HepG2 (cell line): Measurements from ENCODE around the gene HSPB6. TPM values are rescaled to one million over a fixed set of nuclear protein-coding genes. Genes with fewer than 3 reads are reported as not detected.

ENCODE experiments used
- ARID4A ChIP-seq: sonication (generic); formaldehyde crosslinking; IDR thresholded peaks from 2 replicates; pipeline ENCODE4 v1.5.0; 2020; ENCODE audit warnings: mild to moderate bottlenecking, missing genetic modification reagents, borderline replicate concordance
- BORCS8-MEF2B ChIP-seq: sonication (generic); formaldehyde crosslinking; IDR thresholded peaks from 2 replicates; pipeline ENCODE4 v1.8.0; 2022; ENCODE audit warnings: mild to moderate bottlenecking, missing genetic modification reagents
- GABPB1 ChIP-seq: IDR thresholded peaks from 2 replicates; pipeline ENCODE4 v1.6.1; 2016; ENCODE audit warnings: mild to moderate bottlenecking, missing genetic modification reagents, moderate library complexity, missing compliant biosample characterization
- GPBP1L1 ChIP-seq: sonication (generic); formaldehyde crosslinking; IDR thresholded peaks from 2 replicates; pipeline ENCODE4 v1.5.0; 2020; ENCODE audit warnings: mild to moderate bottlenecking, missing genetic modification reagents
- IRF9 ChIP-seq: sonication (generic); formaldehyde crosslinking; IDR thresholded peaks from 2 replicates; pipeline ENCODE4 v1.8.0; 2022; ENCODE audit warnings: missing genetic modification reagents, mild to moderate bottlenecking, borderline replicate concordance
- KDM5B ChIP-seq: sonication (generic); formaldehyde crosslinking; IDR thresholded peaks from 2 replicates; pipeline ENCODE4 v1.4.0; 2020; ENCODE audit warnings: missing genetic modification reagents, mild to moderate bottlenecking, borderline replicate concordance
- KLF6 ChIP-seq: IDR thresholded peaks from 2 replicates; pipeline ENCODE4 v1.8.0; 2016; ENCODE audit warnings: missing biosample characterization, missing genetic modification reagents
- MTA1 ChIP-seq: sonication (generic); formaldehyde crosslinking; IDR thresholded peaks from 2 replicates; pipeline ENCODE4 v1.4.0; 2020; ENCODE audit warnings: missing genetic modification reagents, mild to moderate bottlenecking, borderline replicate concordance
- RFXANK ChIP-seq: IDR thresholded peaks from 2 replicates; pipeline ENCODE4 v1.6.1; 2016
- RXRA ChIP-seq: sonication (generic); formaldehyde crosslinking; IDR thresholded peaks from 2 replicates; pipeline ENCODE4 v1.5.1; 2020; ENCODE audit warnings: missing genetic modification reagents
- SMAD9 ChIP-seq: sonication (generic); formaldehyde crosslinking; IDR thresholded peaks from 2 replicates; pipeline ENCODE4 v1.5.1; 2020; ENCODE audit warnings: mild to moderate bottlenecking, missing genetic modification reagents
- SMARCC2 ChIP-seq: fragments of 450-650 bp; IDR thresholded peaks from 2 replicates; pipeline ENCODE4 v1.6.1; 2017; ENCODE audit warnings: antibody characterized with exemption, mild to moderate bottlenecking
- STAG1 ChIP-seq: sonication (generic); formaldehyde crosslinking; IDR thresholded peaks from 2 replicates; pipeline ENCODE4 v1.4.0; 2020; ENCODE audit warnings: missing genetic modification reagents
- ZNF431 ChIP-seq: sonication (generic); formaldehyde crosslinking; IDR thresholded peaks from 2 replicates; pipeline ENCODE4 v1.9.0; 2022; ENCODE audit warnings: missing genetic modification reagents, low read depth, mild to moderate bottlenecking, borderline replicate concordance
- ZNF646 ChIP-seq: sonication (generic); formaldehyde crosslinking; IDR thresholded peaks from 2 replicates; pipeline ENCODE4 v1.9.0; 2021; ENCODE audit warnings: mild to moderate bottlenecking, missing genetic modification reagents
- ZNF7 ChIP-seq: IDR thresholded peaks from 2 replicates; pipeline ENCODE4 v1.6.1; 2016; ENCODE audit warnings: missing biosample characterization, missing genetic modification reagents
- ZNF792 ChIP-seq: IDR thresholded peaks from 2 replicates; pipeline ENCODE4 v1.6.1; 2016
- polyA plus RNA-seq, 8 experiments: library from polyadenylated mRNA; depleted of rRNA in 3 of 8; stranded (reverse) in 7 of 8; unstranded in 1 of 8; fragments of >200 nt; fragmentation: Illumina TruSeq in 4 of 8; extraction: Trizol in 4 of 8; gene quantifications; 2 replicates each; pipeline versions ENCODE4 v1.2.1 to v1.2.3, GENCODE V29; 2011 to 2016; ENCODE audit warnings: low read depth in 4 of 8, missing spikeins in 1 of 8, mixed read lengths in 1 of 8; ENCODE audit not compliant: insufficient read depth in 1 of 8
- total RNA-seq, 5 experiments: library from RNA; depleted of rRNA; stranded (reverse); fragments of >200 nt; fragmentation: Illumina TruSeq; extraction: Trizol; gene quantifications; 2 replicates each; pipeline ENCODE4 v1.2.3, GENCODE V29; 2016; ENCODE audit warnings: low read depth in 1 of 5

Gene HSPB6
- total and polyA plus RNA-seq, 2 of the 13 experiments (the other 11 are each of a cell fraction or from before 2014, with no cell fraction given) = 0.18 TPM; not detected in 1

- TF ChIP-seq ZNF646 (CRISPR knock-in tag) (no peak), RXRA (CRISPR knock-in tag) (peak; percentile 56; the same call in 1 of the 2 replicates), GPBP1L1 (CRISPR knock-in tag) (no peak), SMARCC2 (no peak), ZNF792 (CRISPR knock-in tag) (0 out of 2 replicates have a peak, but pooled peaks have one; percentile 37), KLF6 (CRISPR knock-in tag) (no peak), BORCS8-MEF2B (CRISPR knock-in tag) (no peak), IRF9 (no peak), ZNF7 (CRISPR knock-in tag) (no peak), MTA1 (CRISPR knock-in tag) (0 out of 2 replicates have a peak, but pooled peaks have one; percentile 32), SMAD9 (CRISPR knock-in tag) (no peak), ARID4A (CRISPR knock-in tag) (peak; percentile 38; the same call in 1 of the 2 replicates), GABPB1 (CRISPR knock-in tag) (peak; percentile 41; the same call in 1 of the 2 replicates), RFXANK (CRISPR knock-in tag) (no peak), ZNF431 (no peak), KDM5B (CRISPR knock-in tag) (no peak), STAG1 (CRISPR knock-in tag) (no peak)
Measured at GRCh38 chr19:35767288-35768081, 10.7 kb upstream of the HSPB6 start (continued).
